ENCODE data around the gene PGM1. TPM values are rescaled to one million over a fixed set of nuclear protein-coding genes. Genes with fewer than 3 reads are reported as not detected.

The PGM1 gene
- total and polyA plus RNA-seq, 9 of the 15 experiments (the other 6 are each of a cell fraction or from before 2014, with no cell fraction given) = 0.03 to 0.31 (median 0.09) TPM; not detected in 5

- H3K4me2 ChIP-seq (ENCODE audit: insufficient read depth, low read length) = no peak overlapping the region
- no peaks in the 10 kb centered on the region for H3K36me3 ChIP-seq (ENCODE audit: control insufficient read depth, insufficient read depth, low read length)
- CTCF ChIA-PET (ENCODE audit: low intra/inter-chr PET ratio) = interaction anchor here (0.6 kb wide), 1 partner anchor 59 kb away, joined by 5 read pairs; no protein-coding TSS in a partner anchor
- H3K79me2 ChIP-seq (ENCODE audit: control insufficient read depth, insufficient read depth, low read length) = no peaks in the 10 kb centered on the region
- intact Hi-C loops (cut with micrococcal nuclease) (no loop called here), in situ Hi-C loops (cut with MboI) (no loop called here)
- no peaks in the 10 kb centered on the region for H3K9me1 ChIP-seq (ENCODE audit: control insufficient read depth, insufficient read depth, low read length)
- no peak for FAIRE-seq
- no peak for TF ChIP-seq SFPQ (IDR thresholded peaks at IDR 0.05; ENCODE audit: low read depth, low read length)
- no peak for TF ChIP-seq XRCC4 (IDR thresholded peaks at IDR 0.05; ENCODE audit: extremely low read depth, insufficient read depth, insufficient read length)
- no peak for TF ChIP-seq ZBTB9 (CRISPR knock-in tag; IDR thresholded peaks at IDR 0.05)
- TF ChIP-seq SRSF1 (IDR thresholded peaks at IDR 0.05; ENCODE audit: low read depth, low read length) = no peak
- TF ChIP-seq DNMT1 (IDR thresholded peaks at IDR 0.05) = no peak
- TF ChIP-seq C11orf30 (IDR thresholded peaks at IDR 0.05; ENCODE audit: low read depth) = no peak
- TF ChIP-seq TGIF2 (CRISPR knock-in tag; IDR thresholded peaks at IDR 0.05) = no peak
- TF ChIP-seq KLF16 (IDR thresholded peaks at IDR 0.05) = no peak
- TF ChIP-seq ZNF280B (CRISPR knock-in tag; IDR thresholded peaks at IDR 0.05) = no peak
- no peak for TF ChIP-seq ZBED1 (IDR thresholded peaks at IDR 0.05)
- no peak for ATAC-seq
- 0% methylated on average over 5 of the region's 5 CpGs for WGBS (ENCODE audit: insufficient coverage, low coverage, missing lambda C conversion rate)
- peaks cover 13 to 17% of the 10 kb centered on the region in 2 experiments for H3K27me3 ChIP-seq (ENCODE audit: control insufficient read depth in 2 of 2, insufficient read depth in 2 of 2, low read length in 2 of 2)
- DNase-seq (ENCODE audit: extremely low read depth in 1 of 4, low spot score in 3 of 4) = no peak
- no peak overlapping the region for H3K4me3 ChIP-seq
- no peaks in the 10 kb centered on the region for H3K4me1 ChIP-seq (replicated peaks in 1 of 2; ENCODE audit: control insufficient read depth in 2 of 2, insufficient read depth in 2 of 2, low read length in 2 of 2)
- no peak overlapping the region for H3K9ac ChIP-seq (ENCODE audit: insufficient read depth in 1 of 2, low read depth in 2 of 2, low read length in 2 of 2)
- POLR2A ChIA-PET = no interaction called here
- BruUV-seq (replicated peaks) = no TSS peak
- no peak overlapping the region for H2AFZ ChIP-seq (ENCODE audit: low read depth, low read length)
- H3K9me3 ChIP-seq (replicated peaks; ENCODE audit: control insufficient read depth, insufficient read depth, low read depth, low read length) = no peaks in the 10 kb centered on the region
- no peaks in the 10 kb centered on the region for H4K20me1 ChIP-seq (replicated peaks; ENCODE audit: control insufficient read depth, insufficient read depth, low read length)
- no peak overlapping the region for H3K27ac ChIP-seq (ENCODE audit: extremely low read depth, low read depth, low read length)
Measured at GRCh38 chr1:63602629-63603028, 9.4 kb downstream of the PGM1 start.

Measured in K562 (cell line).